Mammary microvascular endothelial cell (primary cell): Measurements from ENCODE around the gene PKDCC. TPM values are rescaled to one million over a fixed set of nuclear protein-coding genes. Genes with fewer than 3 reads are reported as not detected.

Experiments used
- total RNA-seq: library from RNA; depleted of rRNA; stranded (reverse); fragments of >200 nt; gene quantifications from 2 replicates; pipeline ENCODE4 v1.2.3, GENCODE V29; 2015

Gene PKDCC, protein sequence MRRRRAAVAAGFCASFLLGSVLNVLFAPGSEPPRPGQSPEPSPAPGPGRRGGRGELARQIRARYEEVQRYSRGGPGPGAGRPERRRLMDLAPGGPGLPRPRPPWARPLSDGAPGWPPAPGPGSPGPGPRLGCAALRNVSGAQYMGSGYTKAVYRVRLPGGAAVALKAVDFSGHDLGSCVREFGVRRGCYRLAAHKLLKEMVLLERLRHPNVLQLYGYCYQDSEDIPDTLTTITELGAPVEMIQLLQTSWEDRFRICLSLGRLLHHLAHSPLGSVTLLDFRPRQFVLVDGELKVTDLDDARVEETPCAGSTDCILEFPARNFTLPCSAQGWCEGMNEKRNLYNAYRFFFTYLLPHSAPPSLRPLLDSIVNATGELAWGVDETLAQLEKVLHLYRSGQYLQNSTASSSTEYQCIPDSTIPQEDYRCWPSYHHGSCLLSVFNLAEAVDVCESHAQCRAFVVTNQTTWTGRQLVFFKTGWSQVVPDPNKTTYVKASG
- 1.3 and 1.4 TPM in 2 replicates for total RNA-seq

GRCh38 chr2:42047488-42048298 is at the start of gene PKDCC:
PKDCC (plus strand) TSS chr2:42048021; CDS start chr2:42048200, 179 bp downstream.

Other genes with a start within 250 kb of the PKDCC start
- gene EML4, start 121.3 kb downstream of the PKDCC start, total RNA-seq = 16.2 and 18.9 TPM in 2 replicates